Choroid plexus epithelial cell (primary cell): ENCODE measurements around the gene SHOC2.

ENCODE experiments used
- DNase-seq: peaks from one replicate; pipeline ENCODE4 v3.0.0-alpha.2; 2010; ENCODE audit warnings: low read depth
- H3K4me3 ChIP-seq: 2 replicates; pipeline ENCODE4 v1.5.1; 2011; ENCODE audit warnings: low read depth, mild to moderate bottlenecking, control low read depth, low read length, moderate library complexity
- CTCF ChIP-seq: conservative IDR thresholded peaks from 2 replicates; pipeline ENCODE4 v1.5.1; 2011; ENCODE audit warnings: low read depth, mild to moderate bottlenecking, control low read depth, inconsistent platforms, low read length, moderate library complexity

The SHOC2 gene

GRCh38 chr10:111039522-111039921 lies 120.1 kb downstream of the SHOC2 start:
- no peak for TF ChIP-seq CTCF
- DNase-seq = no peak
- no peak overlapping the region for H3K4me3 ChIP-seq

GRCh38 chr10:111057006-111057405 lies 137.6 kb downstream of the SHOC2 start:
- no peak for TF ChIP-seq CTCF
- DNase-seq = no peak
- no peak overlapping the region for H3K4me3 ChIP-seq
